ENCODE data around the gene FCSK. TPM values are rescaled to one million over a fixed set of nuclear protein-coding genes. Genes with fewer than 3 reads are reported as not detected.

The FCSK gene
- polyA plus RNA-seq, 4 donors, result 19.6 to 43.5 (median 24.4) TPM

DNA sequence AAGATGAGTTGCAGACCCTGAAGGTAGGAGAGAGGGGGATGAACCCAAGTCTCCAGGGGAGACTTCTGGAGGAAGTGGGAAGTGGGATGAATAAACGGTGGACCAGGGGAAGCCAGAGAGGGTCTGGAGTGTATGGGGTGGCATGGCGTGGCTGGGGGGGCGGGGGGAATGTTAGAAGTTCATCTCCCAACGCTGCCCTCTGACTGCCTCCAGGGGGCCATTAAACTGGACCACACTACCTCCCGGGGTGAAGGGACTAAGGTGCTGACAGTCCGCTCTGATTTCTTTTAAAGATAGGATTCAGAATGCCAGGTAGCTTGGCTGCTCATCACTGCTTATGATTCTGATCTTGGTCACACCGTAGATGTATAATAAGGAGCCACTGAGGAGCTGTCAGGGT is 36.7 kb upstream of the FCSK start:
- peak overlapping the region; percentile 79 to 92 (median 82) for H3K27ac ChIP-seq (ENCODE audit: low read depth in 1 of 3, low read length in 2 of 3)
- no peak for FAIRE-seq
- H3K4me1 ChIP-seq (ENCODE audit: control insufficient read depth in 3 of 3, insufficient read depth in 2 of 3, low read depth in 1 of 3, low read length in 2 of 3), result peaks cover 15 to 62% (median 29%) of the 10 kb centered on the region in 3 donors

DNA sequence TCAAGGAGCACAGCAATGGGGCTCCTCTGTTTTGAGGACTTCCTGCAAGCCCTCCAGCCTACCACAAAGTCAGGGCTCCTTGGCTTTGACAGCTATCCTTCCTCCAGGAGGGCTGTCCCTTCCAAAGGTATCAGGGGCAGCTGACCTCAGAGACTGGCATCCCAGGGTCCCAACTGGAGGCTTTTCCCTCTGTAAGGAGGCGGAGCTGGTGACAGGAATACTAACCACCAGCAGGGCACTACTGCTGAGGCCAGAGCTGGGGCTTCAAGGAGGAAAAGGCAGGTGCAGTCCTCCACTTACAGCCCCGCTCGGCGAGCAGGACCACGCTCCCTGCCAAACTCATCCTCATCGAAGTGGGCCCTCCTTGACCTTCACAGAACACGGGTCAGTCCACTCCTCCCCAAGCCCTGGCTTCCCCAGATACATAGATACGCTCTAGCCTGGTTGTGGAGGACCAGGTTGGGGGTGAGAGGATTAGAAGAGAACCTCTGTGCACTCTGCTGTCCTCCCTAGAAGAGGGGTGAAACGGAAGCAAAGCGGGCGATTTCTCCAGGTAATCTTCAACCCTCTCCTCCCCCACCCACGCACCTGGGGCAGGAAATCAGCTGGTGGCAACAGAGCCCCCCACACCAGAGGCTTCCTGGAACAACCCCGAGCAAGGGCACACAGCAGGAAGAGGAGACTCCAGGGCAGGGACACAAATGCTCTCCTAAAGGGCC is 36.0 kb upstream of the FCSK start:
- Histone ChIP-seq H3K4me3 (ENCODE audit: low read depth in 1 of 3, low read length in 3 of 3) (peak overlapping the region in 1 of 3 donors; percentile 58), H3K9me3 (ENCODE audit: control insufficient read depth in 2 of 2, insufficient read depth in 1 of 2, low read depth in 1 of 2, low read length in 1 of 2) (no peaks in the 10 kb centered on the region), H3K27ac (ENCODE audit: low read depth in 1 of 3, low read length in 2 of 3) (peak overlapping the region; percentile 32 to 92 (median 82)), H3K4me1 (ENCODE audit: control insufficient read depth in 3 of 3, insufficient read depth in 2 of 3, low read depth in 1 of 3, low read length in 2 of 3) (peaks cover 18 to 69% (median 29%) of the 10 kb centered on the region in 3 donors), H3K27me3 (ENCODE audit: control insufficient read depth in 3 of 3, insufficient read depth in 3 of 3, low read length in 3 of 3) (no peaks in the 10 kb centered on the region), H3K36me3 (ENCODE audit: control insufficient read depth in 3 of 3, insufficient read depth in 2 of 3, low read depth in 1 of 3, low read length in 3 of 3) (peaks cover 0 to 61% (median 2%) of the 10 kb centered on the region in 3 donors)
- DNase-seq (peak in 1 of 2 donors; percentile 59), FAIRE-seq (no peak)
- 47 to 50% (median 48%) methylated on average over 13 of the region's 13 CpGs for WGBS, 3 donors

More for the DNA sequence above, 36.7 kb upstream of the FCSK start:
- H3K4me3 ChIP-seq (ENCODE audit: low read depth in 1 of 3, low read length in 3 of 3), result peak overlapping the region in 1 of 3 donors; percentile 58
- 54 to 66% (median 56%) methylated on average over 7 of the region's 7 CpGs for WGBS, 3 donors
- peaks cover 0 to 58% (median 2%) of the 10 kb centered on the region in 3 donors for H3K36me3 ChIP-seq (ENCODE audit: control insufficient read depth in 3 of 3, insufficient read depth in 2 of 3, low read depth in 1 of 3, low read length in 3 of 3)
- no peak for DNase-seq
- no peaks in the 10 kb centered on the region for H3K27me3 ChIP-seq (ENCODE audit: control insufficient read depth in 3 of 3, insufficient read depth in 3 of 3, low read length in 3 of 3)
- H3K9me3 ChIP-seq (ENCODE audit: control insufficient read depth in 2 of 2, insufficient read depth in 1 of 2, low read depth in 1 of 2, low read length in 1 of 2), result no peaks in the 10 kb centered on the region

DNA sequence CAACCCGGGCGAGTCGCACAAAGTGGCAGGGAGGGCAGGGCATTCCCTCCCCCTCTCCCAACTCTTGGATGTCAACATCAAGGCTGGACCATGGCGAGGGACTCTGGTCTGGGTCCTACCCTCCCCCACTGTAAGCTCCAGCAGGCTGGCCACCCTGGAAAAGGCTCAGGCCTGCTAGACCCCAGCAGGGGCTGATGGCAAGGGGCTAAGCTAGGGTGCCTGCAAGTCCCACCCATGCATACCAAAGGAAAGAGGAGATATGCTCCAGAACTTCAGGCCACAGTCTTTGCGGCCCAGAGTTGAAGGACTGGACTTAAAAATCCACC is 35.4 kb upstream of the FCSK start:
- Histone ChIP-seq H3K27ac (ENCODE audit: low read depth in 1 of 3, low read length in 2 of 3) (peak overlapping the region; percentile 32 to 92 (median 82)), H3K4me1 (ENCODE audit: control insufficient read depth in 3 of 3, insufficient read depth in 2 of 3, low read depth in 1 of 3, low read length in 2 of 3) (peaks cover 18 to 69% (median 29%) of the 10 kb centered on the region in 3 donors), H3K27me3 (ENCODE audit: control insufficient read depth in 3 of 3, insufficient read depth in 3 of 3, low read length in 3 of 3) (no peaks in the 10 kb centered on the region), H3K9me3 (ENCODE audit: control insufficient read depth in 2 of 2, insufficient read depth in 1 of 2, low read depth in 1 of 2, low read length in 1 of 2) (no peaks in the 10 kb centered on the region), H3K4me3 (ENCODE audit: low read depth in 1 of 3, low read length in 3 of 3) (peak overlapping the region in 1 of 3 donors; percentile 58), H3K36me3 (ENCODE audit: control insufficient read depth in 3 of 3, insufficient read depth in 2 of 3, low read depth in 1 of 3, low read length in 3 of 3) (peaks cover 0 to 66% (median 2%) of the 10 kb centered on the region in 3 donors)
- FAIRE-seq (no peak), DNase-seq (no peak)
- WGBS, 3 donors, result 27 to 50% (median 43%) methylated on average over 5 of the region's 5 CpGs

DNA sequence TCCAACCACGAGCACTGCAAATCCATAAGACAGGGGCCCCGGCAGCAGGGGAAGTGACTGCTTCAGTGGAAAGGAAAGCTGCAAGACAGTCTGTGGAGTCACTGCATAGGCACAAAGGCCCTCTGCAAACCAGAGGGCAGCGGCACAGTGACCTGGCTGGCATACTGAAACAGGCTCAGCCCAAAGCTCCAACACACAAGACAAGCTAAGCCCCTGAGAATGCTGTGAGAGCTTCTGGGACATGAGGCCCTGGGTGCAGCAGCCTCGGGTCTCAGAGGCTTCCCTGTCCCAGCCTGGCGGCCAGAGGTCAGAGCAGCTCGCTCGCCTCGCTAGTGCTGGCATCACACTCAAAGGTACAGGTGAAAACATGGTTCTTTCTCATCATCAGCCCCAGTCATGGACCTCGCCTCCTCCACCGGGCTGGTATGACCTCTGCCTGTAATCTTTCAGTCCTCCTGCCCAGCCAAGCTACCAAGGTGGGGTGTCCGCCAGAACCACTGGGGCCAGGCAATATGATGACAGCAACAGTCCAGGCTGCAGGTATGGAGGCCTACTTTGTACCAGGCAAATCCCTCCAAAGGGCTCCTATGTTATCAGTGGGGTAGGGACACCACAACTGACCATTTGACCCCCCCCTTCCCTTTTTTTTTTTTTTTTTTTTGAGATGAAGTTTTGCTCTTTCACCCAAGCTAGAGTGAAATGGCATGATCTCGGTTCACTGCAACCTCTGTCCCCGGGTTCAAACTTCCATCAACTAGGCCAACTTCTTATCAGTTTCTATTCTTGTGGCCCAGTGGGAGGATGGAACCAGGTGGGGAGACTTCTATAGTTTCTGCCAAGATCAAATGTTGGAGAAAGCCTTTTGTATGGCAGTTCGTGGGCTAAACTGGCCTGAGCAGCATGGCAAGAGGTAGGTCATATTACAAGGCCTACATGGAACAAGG is 34.7 kb upstream of the FCSK start:
- peak overlapping the region in 1 of 3 donors; percentile 58 for H3K4me3 ChIP-seq (ENCODE audit: low read depth in 1 of 3, low read length in 3 of 3)
- peaks cover 18 to 63% (median 29%) of the 10 kb centered on the region in 3 donors for H3K4me1 ChIP-seq (ENCODE audit: control insufficient read depth in 3 of 3, insufficient read depth in 2 of 3, low read depth in 1 of 3, low read length in 2 of 3)
- peak overlapping the region; percentile 32 to 92 (median 82) for H3K27ac ChIP-seq (ENCODE audit: low read depth in 1 of 3, low read length in 2 of 3)
- no peaks in the 10 kb centered on the region for H3K9me3 ChIP-seq (ENCODE audit: control insufficient read depth in 2 of 2, insufficient read depth in 1 of 2, low read depth in 1 of 2, low read length in 1 of 2)
- WGBS, 3 donors, result 47 to 72% (median 54%) methylated on average over 14 of the region's 14 CpGs
- peak; percentile 79 to 88 for DNase-seq
- no peak for FAIRE-seq
- H3K27me3 ChIP-seq (ENCODE audit: control insufficient read depth in 3 of 3, insufficient read depth in 3 of 3, low read length in 3 of 3), result no peaks in the 10 kb centered on the region
- H3K36me3 ChIP-seq (ENCODE audit: control insufficient read depth in 3 of 3, insufficient read depth in 2 of 3, low read depth in 1 of 3, low read length in 3 of 3), result peaks cover 0 to 72% (median 2%) of the 10 kb centered on the region in 3 donors

DNA sequence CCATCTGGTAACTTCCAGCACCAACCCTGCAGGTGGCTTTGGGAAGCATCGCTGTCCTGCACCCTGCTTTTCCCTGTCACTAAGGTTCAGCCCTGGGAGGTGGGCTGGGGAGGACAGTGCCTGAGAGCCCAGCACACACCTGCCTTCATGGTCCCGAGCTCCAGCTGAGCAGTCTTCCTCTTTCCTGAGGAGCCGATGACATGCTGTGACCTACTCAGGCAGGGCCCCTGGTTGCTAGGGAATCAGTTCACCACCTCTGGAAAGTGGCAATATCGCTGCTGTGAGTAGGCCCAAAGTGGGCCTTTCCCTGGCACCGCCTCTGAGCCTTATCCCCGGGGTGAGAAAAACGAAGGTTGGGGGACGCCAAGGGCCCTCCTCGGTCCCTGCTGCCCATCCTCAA is 33.4 kb upstream of the FCSK start:
- no peaks in the 10 kb centered on the region for H3K27me3 ChIP-seq (ENCODE audit: control insufficient read depth in 3 of 3, insufficient read depth in 3 of 3, low read length in 3 of 3)
- WGBS, 3 donors, result 84 to 89% (median 87%) methylated on average over 9 of the region's 9 CpGs
- H3K27ac ChIP-seq (ENCODE audit: low read depth in 1 of 3, low read length in 2 of 3), result peak overlapping the region in 2 of 3 donors; percentile 70 to 92
- H3K36me3 ChIP-seq (ENCODE audit: control insufficient read depth in 3 of 3, insufficient read depth in 2 of 3, low read depth in 1 of 3, low read length in 3 of 3), result peaks cover 0 to 83% (median 2%) of the 10 kb centered on the region in 3 donors
- H3K4me3 ChIP-seq (ENCODE audit: low read depth in 1 of 3, low read length in 3 of 3), result no peak overlapping the region
- FAIRE-seq, result no peak
- H3K9me3 ChIP-seq (ENCODE audit: control insufficient read depth in 2 of 2, insufficient read depth in 1 of 2, low read depth in 1 of 2, low read length in 1 of 2), result no peaks in the 10 kb centered on the region
- DNase-seq, result no peak
- H3K4me1 ChIP-seq (ENCODE audit: control insufficient read depth in 3 of 3, insufficient read depth in 2 of 3, low read depth in 1 of 3, low read length in 2 of 3), result peaks cover 18 to 58% (median 29%) of the 10 kb centered on the region in 3 donors

DNA sequence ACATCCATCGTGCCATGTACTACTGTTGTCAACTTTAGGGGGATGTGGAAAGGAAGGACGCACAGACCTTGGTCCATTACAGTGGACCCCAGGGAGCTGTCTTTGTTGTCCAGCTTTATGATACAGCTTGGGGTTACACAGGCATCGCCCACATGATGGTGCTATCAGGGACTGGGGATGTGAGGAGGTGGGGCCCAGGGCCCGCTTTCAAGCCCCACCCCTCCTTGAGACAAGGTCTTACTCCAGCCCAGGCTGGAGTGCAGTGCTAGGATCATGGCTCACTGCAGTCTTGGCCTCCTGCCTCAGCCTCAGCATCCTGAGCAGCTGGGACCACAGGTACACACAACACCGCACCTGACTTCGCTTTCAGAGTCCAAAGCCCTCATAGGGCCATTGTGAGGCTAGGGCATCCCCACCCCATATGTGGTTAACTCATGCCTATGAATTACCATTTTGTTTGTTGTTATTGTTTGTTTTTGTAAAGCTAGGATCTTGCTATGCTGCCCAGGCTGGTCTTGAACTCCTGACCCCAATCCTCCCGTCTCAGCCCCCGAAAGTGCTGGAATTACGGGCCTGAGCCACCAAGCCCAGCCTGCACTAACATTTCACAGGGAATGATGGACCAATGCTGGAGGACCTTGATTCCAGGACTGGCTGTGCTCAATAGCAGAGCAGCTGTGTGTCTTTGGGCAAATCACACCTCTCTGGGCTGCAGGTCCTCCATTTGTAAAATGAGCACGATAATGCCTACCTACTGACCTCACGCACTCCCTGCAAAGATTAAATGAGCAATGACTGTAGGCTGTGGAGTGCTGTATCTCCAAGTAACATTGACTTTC is 32.7 kb upstream of the FCSK start:
- no peak overlapping the region for H3K4me3 ChIP-seq (ENCODE audit: low read depth in 1 of 3, low read length in 3 of 3)
- peak in 1 of 2 donors; percentile 52 for DNase-seq
- FAIRE-seq, result no peak
- 88 to 89% (median 89%) methylated on average over 11 of the region's 11 CpGs for WGBS, 3 donors
- H3K4me1 ChIP-seq (ENCODE audit: control insufficient read depth in 3 of 3, insufficient read depth in 2 of 3, low read depth in 1 of 3, low read length in 2 of 3), result peaks cover 18 to 55% (median 29%) of the 10 kb centered on the region in 3 donors
- no peaks in the 10 kb centered on the region for H3K9me3 ChIP-seq (ENCODE audit: control insufficient read depth in 2 of 2, insufficient read depth in 1 of 2, low read depth in 1 of 2, low read length in 1 of 2)
- peaks cover 0 to 86% (median 2%) of the 10 kb centered on the region in 3 donors for H3K36me3 ChIP-seq (ENCODE audit: control insufficient read depth in 3 of 3, insufficient read depth in 2 of 3, low read depth in 1 of 3, low read length in 3 of 3)
- no peaks in the 10 kb centered on the region for H3K27me3 ChIP-seq (ENCODE audit: control insufficient read depth in 3 of 3, insufficient read depth in 3 of 3, low read length in 3 of 3)
- peak overlapping the region in 2 of 3 donors; percentile 70 to 92 for H3K27ac ChIP-seq (ENCODE audit: low read depth in 1 of 3, low read length in 2 of 3)

DNA sequence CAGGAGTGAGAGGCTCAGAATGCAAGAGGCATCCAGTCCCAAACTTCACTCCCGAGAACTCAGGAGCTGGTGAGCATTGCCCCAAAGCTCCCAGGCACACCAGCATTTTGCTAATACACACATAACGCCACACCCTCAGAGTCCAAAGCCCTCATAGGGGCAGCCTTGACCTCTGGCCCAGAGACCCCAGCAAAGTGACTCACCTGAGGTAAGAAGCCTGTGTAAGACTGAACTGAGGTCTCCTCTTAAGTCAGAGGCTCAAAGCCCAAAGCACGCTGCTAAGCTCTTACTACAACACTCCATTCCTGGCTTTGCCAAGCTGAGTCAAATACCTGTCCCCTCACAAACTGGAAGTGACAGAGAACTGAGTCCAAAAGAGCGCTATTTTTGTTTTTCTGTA is 31.9 kb upstream of the FCSK start:
- Histone ChIP-seq H3K4me1 (ENCODE audit: control insufficient read depth in 3 of 3, insufficient read depth in 2 of 3, low read depth in 1 of 3, low read length in 2 of 3) (peaks cover 18 to 59% (median 28%) of the 10 kb centered on the region in 3 donors), H3K27me3 (ENCODE audit: control insufficient read depth in 3 of 3, insufficient read depth in 3 of 3, low read length in 3 of 3) (no peaks in the 10 kb centered on the region), H3K36me3 (ENCODE audit: control insufficient read depth in 3 of 3, insufficient read depth in 2 of 3, low read depth in 1 of 3, low read length in 3 of 3) (peaks cover 0 to 87% (median 2%) of the 10 kb centered on the region in 3 donors), H3K27ac (ENCODE audit: low read depth in 1 of 3, low read length in 2 of 3) (peak overlapping the region; percentile 0 to 92 (median 41)), H3K9me3 (ENCODE audit: control insufficient read depth in 2 of 2, insufficient read depth in 1 of 2, low read depth in 1 of 2, low read length in 1 of 2) (no peaks in the 10 kb centered on the region), H3K4me3 (ENCODE audit: low read depth in 1 of 3, low read length in 3 of 3) (no peak overlapping the region)
- WGBS, 3 donors, result 56 to 83% (median 67%) methylated on average over 4 of the region's 4 CpGs
- no peak for FAIRE-seq
- DNase-seq, result peak in 1 of 2 donors; percentile 58
